Activated CD4-positive, alpha-beta T cell treated with anti-CD3 and anti-CD28 coated beads for 1 hour (primary cell): ENCODE results near the gene NFIC.
"Not testable (repeated sequence)": the region's sequence is repeated elsewhere in the genome, so short reads cannot be mapped to it uniquely, and the experiment has no call there.

Experiments used
- DNase-seq: peaks from one replicate; pipeline ENCODE4 v3.0.0-alpha.2; 2020

NFIC gene

GRCh38 chr19:3431760-3432397, 65.5 kb downstream of the NFIC start:
- no peak for DNase-seq

- no peak for DNase-seq
These were observed 66.9 kb downstream of the NFIC start for GRCh38 chr19:3433313-3433712.

GRCh38 chr19:3433805-3434540, 67.6 kb downstream of the NFIC start:
- DNase-seq, result no peak

- DNase-seq, result peak; percentile 95
These were observed 68.5 kb downstream of the NFIC start for GRCh38 chr19:3434630-3435553.

- peak; percentile 39 for DNase-seq
These were observed 73.7 kb downstream of the NFIC start for GRCh38 chr19:3440082-3440481.

- DNase-seq, result no peak
These were observed 75.0 kb downstream of the NFIC start for GRCh38 chr19:3441089-3441985.

- DNase-seq, result no peak
These were observed 75.6 kb downstream of the NFIC start for GRCh38 chr19:3441986-3442329.

- DNase-seq, result no peak
These were observed 76.2 kb downstream of the NFIC start for GRCh38 chr19:3442487-3443071.

- no peak for DNase-seq
These were observed 77.7 kb downstream of the NFIC start for GRCh38 chr19:3443840-3444694.

- DNase-seq, result no peak
These were observed 78.4 kb downstream of the NFIC start for GRCh38 chr19:3444695-3445234.

GRCh38 chr19:3446657-3447056, 80.3 kb downstream of the NFIC start:
- DNase-seq, result not testable (repeated sequence)

GRCh38 chr19:3448616-3449334, 82.4 kb downstream of the NFIC start:
- no peak for DNase-seq

GRCh38 chr19:3450796-3451411, 84.5 kb downstream of the NFIC start:
- no peak for DNase-seq

GRCh38 chr19:3451451-3451866, 85.1 kb downstream of the NFIC start:
- no peak for DNase-seq

- no peak for DNase-seq
These were observed 86.0 kb downstream of the NFIC start for GRCh38 chr19:3452171-3452941.

- not testable (repeated sequence) for DNase-seq
These were observed 86.5 kb downstream of the NFIC start for GRCh38 chr19:3452942-3453214.

GRCh38 chr19:3453840-3454239, 87.5 kb downstream of the NFIC start:
- DNase-seq, result no peak

GRCh38 chr19:3454656-3455392, 88.4 kb downstream of the NFIC start:
- DNase-seq, result no peak
